Activated CD4-positive, alpha-beta T cell treated with anti-CD3 and anti-CD28 coated beads, Interleukin-2, amount 10 ng/mL, durations not matched to agents 24 days and 14 days (primary cell): ENCODE data around the gene CEBPA. TPM values are rescaled to one million over a fixed set of nuclear protein-coding genes. Genes with fewer than 3 reads are reported as not detected.
A peak's percentile ranks its signal among the peaks of the same experiment; 100 is the strongest.

Source experiments
- DNase-seq: peaks from one replicate; pipeline ENCODE4 v3.0.0; 2022
- H3K27ac Mint-ChIP-seq: one replicate; pipeline ENCODE4 v1.8.0; 2022; ENCODE audit warnings: mild to moderate bottlenecking, mixed read lengths
- H3K27me3 Mint-ChIP-seq: one replicate; pipeline ENCODE4 v1.8.0; 2022; ENCODE audit warnings: mixed read lengths
- H3K36me3 Mint-ChIP-seq: one replicate; pipeline ENCODE4 v1.8.0; 2022; ENCODE audit warnings: low read depth, mild to moderate bottlenecking, mixed read lengths
- H3K4me1 Mint-ChIP-seq: one replicate; pipeline ENCODE4 v1.8.0; 2021; ENCODE audit warnings: mixed read lengths
- H3K4me3 Mint-ChIP-seq: one replicate; pipeline ENCODE4 v1.8.0; 2022; ENCODE audit warnings: mild to moderate bottlenecking, moderate library complexity, mixed read lengths
- H3K9me3 Mint-ChIP-seq: one replicate; pipeline ENCODE4 v1.8.0; 2021; ENCODE audit warnings: mixed read lengths
- intact Hi-C: fragments of 100-400 bp; cut with micrococcal nuclease; formaldehyde crosslinking; loops from one replicate; pipeline ENCODE4 v1.15.1; 2023
- total RNA-seq: library from RNA; stranded (reverse); gene quantifications from 2 replicates; pipeline ENCODE4 v1.2.3, GENCODE V29; 2022

CEBPA gene
- total RNA-seq, 1 donor from 2014 or later: 1.4 TPM

DNA sequence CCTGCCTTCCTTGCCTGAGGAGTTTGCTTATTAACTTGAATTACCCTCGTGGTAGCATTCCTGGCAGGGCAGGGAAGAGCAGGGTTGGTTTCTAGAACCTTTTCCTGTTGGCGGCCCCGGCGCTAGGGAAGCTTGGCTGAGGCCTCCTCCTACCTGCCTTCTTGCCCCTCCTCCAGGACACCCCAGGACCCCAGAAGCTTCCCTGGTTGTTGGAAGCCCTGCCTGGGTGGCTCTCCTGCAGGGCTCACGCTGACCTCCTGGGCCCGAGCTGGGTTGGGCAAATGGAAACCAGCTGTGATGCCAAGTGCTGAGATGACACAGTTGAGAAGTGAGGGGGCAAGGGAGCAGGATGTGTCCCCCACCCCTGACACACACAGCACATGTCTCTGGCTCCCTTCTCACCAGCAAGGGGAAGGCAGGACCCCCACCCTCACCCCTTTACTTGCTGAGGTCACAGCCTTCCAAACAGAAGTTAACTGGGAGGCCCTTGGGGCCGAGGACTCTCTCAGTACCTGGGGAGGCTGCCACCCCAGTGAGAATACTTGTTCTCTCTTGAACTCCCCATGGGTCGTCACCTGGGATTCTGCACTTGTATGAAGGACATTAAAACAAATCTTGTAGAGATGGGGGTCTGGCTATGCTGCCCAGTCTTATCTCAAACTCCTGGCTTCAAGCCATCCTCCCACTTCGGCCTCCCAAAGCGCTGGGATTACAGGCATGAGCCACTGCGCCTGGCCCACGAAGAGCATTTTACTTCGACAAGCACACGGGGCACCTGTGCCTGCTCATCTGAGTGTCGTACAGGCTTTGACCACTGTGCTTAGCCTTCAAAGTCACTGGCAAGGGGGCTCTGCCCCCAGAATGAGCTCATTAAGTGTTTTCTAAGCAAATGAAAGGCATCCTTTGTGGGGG is 10.5 kb downstream of the CEBPA start:
- intact Hi-C loops: no loop called here
- H3K9me3 Mint-ChIP-seq: peaks cover 12% of the 10 kb centered on the region
- peaks cover 15% of the 10 kb centered on the region for H3K27me3 Mint-ChIP-seq
- no peak overlapping the region for H3K4me3 Mint-ChIP-seq
- no peak for DNase-seq
- H3K27ac Mint-ChIP-seq: no peak overlapping the region
- peaks cover 6% of the 10 kb centered on the region for H3K4me1 Mint-ChIP-seq
- peaks cover 2% of the 10 kb centered on the region for H3K36me3 Mint-ChIP-seq

DNA sequence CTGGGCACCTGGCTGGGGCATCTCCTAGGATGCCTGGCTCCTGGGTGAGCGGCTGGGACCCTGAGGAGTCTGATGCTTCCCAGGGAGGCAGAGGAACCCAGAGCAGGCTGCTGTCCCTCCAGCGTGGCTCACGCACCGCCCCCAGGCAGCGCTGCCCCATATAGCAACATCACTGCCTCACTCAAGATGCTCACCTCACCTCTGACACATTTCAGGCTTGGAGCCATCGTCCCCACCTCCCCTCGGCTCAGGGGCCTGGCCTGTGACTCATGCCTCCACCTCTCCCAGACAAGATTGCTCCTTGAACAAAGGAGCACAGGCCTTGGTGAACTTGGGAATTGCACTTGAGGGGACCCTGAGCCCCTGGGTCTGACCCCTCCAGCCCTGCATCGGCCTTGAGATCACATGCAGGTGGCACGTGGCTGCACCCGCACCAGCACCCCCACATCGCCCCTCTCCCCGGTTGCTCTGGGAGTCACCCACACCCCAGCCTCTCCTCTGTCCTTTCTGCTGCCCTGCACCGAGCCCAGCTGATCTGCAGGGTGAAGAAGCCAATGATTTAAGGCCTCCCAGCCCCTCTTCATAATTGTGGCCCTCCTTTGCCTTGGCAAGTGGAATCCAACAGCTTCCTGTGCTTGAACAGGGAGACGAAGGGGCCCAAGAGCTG is 11.2 kb downstream of the CEBPA start:
- Mint-ChIP-seq H3K27me3 (peaks cover 14% of the 10 kb centered on the region), H3K27ac (no peak overlapping the region), H3K4me1 (peaks cover 9% of the 10 kb centered on the region), H3K36me3 (peaks cover 2% of the 10 kb centered on the region), H3K9me3 (peaks cover 12% of the 10 kb centered on the region), H3K4me3 (no peak overlapping the region)
- intact Hi-C loops: no loop called here
- DNase-seq: no peak

DNA sequence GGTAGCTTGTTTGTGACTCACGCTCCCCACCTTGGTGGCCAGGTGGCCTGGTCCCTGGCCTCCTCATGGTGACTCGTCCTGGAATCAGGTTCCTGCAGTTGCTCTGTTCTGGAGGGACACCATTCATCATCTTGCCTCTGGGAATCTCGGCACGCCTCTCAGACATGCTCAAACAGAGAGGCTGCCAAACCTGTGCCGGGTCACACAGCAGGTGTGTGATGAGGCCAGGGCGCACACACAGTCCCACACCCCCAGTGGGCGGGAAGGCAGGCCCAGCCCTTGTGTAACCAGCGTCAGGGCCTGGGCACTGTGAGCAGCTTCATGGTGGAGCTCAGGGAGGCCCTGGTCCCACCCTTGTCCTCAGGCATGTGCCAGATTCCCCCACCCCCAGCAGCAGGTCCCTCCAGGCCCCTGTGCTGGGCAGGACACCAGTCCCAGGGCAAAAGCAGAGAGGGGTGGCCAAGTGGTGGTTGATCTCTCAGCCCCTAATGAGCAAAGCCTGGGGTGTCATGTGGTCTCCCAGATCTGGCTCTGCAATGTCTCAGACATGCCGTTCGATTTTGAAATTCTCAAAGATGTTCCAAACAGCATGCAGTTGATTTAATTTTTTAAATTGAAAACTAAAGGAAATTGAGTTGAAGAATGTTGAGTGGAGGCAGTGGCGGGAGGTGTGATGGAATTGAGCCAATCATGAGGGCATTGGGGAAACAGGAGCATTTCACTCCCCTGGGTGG is 12.1 kb downstream of the CEBPA start:
- H3K27ac Mint-ChIP-seq: no peak overlapping the region
- H3K4me3 Mint-ChIP-seq: no peak overlapping the region
- H3K9me3 Mint-ChIP-seq: peaks cover 12% of the 10 kb centered on the region
- peaks cover 11% of the 10 kb centered on the region for H3K4me1 Mint-ChIP-seq
- intact Hi-C loops: no loop called here
- no peak for DNase-seq
- H3K36me3 Mint-ChIP-seq: peaks cover 2% of the 10 kb centered on the region
- H3K27me3 Mint-ChIP-seq: peaks cover 15% of the 10 kb centered on the region

GRCh38 chr19:33289261-33289660 is 13.1 kb downstream of the CEBPA start:
- Mint-ChIP-seq H3K27ac (no peak overlapping the region), H3K27me3 (peaks cover 14% of the 10 kb centered on the region), H3K4me3 (no peak overlapping the region), H3K9me3 (peaks cover 12% of the 10 kb centered on the region), H3K36me3 (peaks cover 2% of the 10 kb centered on the region), H3K4me1 (peaks cover 12% of the 10 kb centered on the region)
- no peak for DNase-seq
- intact Hi-C loops: no loop called here

GRCh38 chr19:33288666-33289065 is 13.7 kb downstream of the CEBPA start:
- Mint-ChIP-seq H3K4me3 (no peak overlapping the region), H3K36me3 (peaks cover 2% of the 10 kb centered on the region), H3K27me3 (peaks cover 9% of the 10 kb centered on the region), H3K27ac (no peak overlapping the region), H3K4me1 (peaks cover 12% of the 10 kb centered on the region), H3K9me3 (peaks cover 12% of the 10 kb centered on the region)
- intact Hi-C loops: no loop called here
- no peak for DNase-seq

- Mint-ChIP-seq H3K4me1 (peaks cover 12% of the 10 kb centered on the region), H3K36me3 (peaks cover 2% of the 10 kb centered on the region), H3K27ac (no peak overlapping the region), H3K27me3 (peaks cover 5% of the 10 kb centered on the region), H3K9me3 (peaks cover 12% of the 10 kb centered on the region), H3K4me3 (no peak overlapping the region)
- no peak for DNase-seq
- intact Hi-C loops: no loop called here
Measured at GRCh38 chr19:33287927-33288326, 14.4 kb downstream of the CEBPA start.

DNA sequence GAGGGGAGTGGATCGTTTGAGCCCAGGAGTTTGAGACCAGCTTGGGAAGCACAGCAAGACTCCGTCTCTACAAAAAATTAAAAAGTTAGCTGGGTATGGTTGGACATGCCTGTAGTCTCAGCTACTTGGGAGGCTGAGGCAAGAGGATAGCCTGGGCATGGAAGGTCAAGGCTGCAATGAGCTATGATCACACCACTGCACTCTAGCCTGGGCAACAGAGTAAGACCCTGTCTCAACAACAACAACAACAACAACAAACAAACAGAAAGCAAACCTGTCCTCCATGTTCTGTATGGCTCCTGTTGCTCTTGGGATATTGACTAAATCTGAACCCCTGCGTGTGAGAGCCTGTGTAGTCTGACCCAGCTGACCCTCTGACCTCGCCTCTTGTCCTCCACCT is 14.9 kb downstream of the CEBPA start:
- H3K4me1 Mint-ChIP-seq: peaks cover 12% of the 10 kb centered on the region

DNA sequence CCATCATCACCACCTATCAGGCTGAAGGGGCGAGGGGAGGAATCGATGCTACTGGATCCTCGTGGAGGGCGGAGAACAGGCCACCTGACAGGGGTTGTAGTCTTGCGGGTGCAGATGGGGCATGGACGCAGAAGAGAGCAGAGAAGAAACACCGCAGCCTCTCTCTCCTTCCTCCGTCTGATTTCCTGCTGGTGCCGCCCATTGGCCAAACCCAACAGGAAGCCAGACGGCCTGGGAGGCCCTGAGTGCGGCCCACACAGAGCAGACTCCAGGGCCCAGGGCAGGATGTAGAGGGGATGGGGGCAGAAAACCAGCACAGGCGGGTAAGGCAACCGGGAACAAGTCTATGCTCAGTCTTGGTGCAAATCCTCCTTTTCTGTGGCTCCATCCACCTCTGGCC is 15.4 kb downstream of the CEBPA start:
- no peak overlapping the region for H3K27ac Mint-ChIP-seq
- intact Hi-C loops: no loop called here
- peak; percentile 70 for DNase-seq
- H3K4me3 Mint-ChIP-seq: no peak overlapping the region
- H3K9me3 Mint-ChIP-seq: peaks cover 12% of the 10 kb centered on the region
- peaks cover 3% of the 10 kb centered on the region for H3K27me3 Mint-ChIP-seq
- H3K36me3 Mint-ChIP-seq: peaks cover 2% of the 10 kb centered on the region
- H3K4me1 Mint-ChIP-seq: peaks cover 12% of the 10 kb centered on the region

More for the DNA sequence above, 14.9 kb downstream of the CEBPA start:
- H3K4me3 Mint-ChIP-seq: no peak overlapping the region
- peaks cover 3% of the 10 kb centered on the region for H3K27me3 Mint-ChIP-seq
- H3K27ac Mint-ChIP-seq: no peak overlapping the region
- intact Hi-C loops: no loop called here
- H3K9me3 Mint-ChIP-seq: peaks cover 12% of the 10 kb centered on the region
- peaks cover 2% of the 10 kb centered on the region for H3K36me3 Mint-ChIP-seq
- DNase-seq: no peak

- DNase-seq: no peak
- Mint-ChIP-seq H3K36me3 (peaks cover 2% of the 10 kb centered on the region), H3K4me3 (no peak overlapping the region), H3K27ac (no peak overlapping the region), H3K4me1 (peaks cover 15% of the 10 kb centered on the region), H3K9me3 (peaks cover 12% of the 10 kb centered on the region), H3K27me3 (peaks cover 5% of the 10 kb centered on the region)
- intact Hi-C loops: no loop called here
Measured at GRCh38 chr19:33285441-33285927, 16.9 kb downstream of the CEBPA start.

DNA sequence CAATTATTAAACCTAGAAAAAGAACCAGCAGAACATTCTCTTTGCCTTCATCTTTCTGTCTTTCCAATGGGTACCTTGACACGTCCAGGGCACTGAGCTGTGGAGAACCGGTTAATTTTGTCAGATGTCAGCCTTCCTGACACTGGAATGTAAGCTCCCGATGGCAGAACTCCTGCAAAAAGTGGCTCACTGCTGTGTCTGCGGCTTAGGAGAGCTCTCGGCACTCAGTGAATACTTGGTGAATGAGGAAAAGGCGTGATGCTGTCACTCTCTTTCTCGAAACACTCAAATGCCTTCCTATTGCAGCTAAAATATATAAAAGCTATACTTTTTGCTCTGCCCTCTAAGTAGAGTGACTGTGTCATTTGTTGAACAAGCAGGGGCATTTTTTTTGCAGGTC is 17.6 kb downstream of the CEBPA start:
- intact Hi-C loops: no loop called here
- H3K4me3 Mint-ChIP-seq: no peak overlapping the region
- H3K27me3 Mint-ChIP-seq: peaks cover 5% of the 10 kb centered on the region
- peaks cover 21% of the 10 kb centered on the region for H3K4me1 Mint-ChIP-seq
- no peak for DNase-seq
- peaks cover 2% of the 10 kb centered on the region for H3K36me3 Mint-ChIP-seq
- H3K9me3 Mint-ChIP-seq: peaks cover 12% of the 10 kb centered on the region
- H3K27ac Mint-ChIP-seq: no peak overlapping the region

GRCh38 chr19:33284146-33284643 is 18.1 kb downstream of the CEBPA start:
- intact Hi-C loops: no loop called here
- peaks cover 2% of the 10 kb centered on the region for H3K36me3 Mint-ChIP-seq
- DNase-seq: no peak

GRCh38 chr19:33283589-33283988 is 18.7 kb downstream of the CEBPA start:
- intact Hi-C loops: no loop called here
- Mint-ChIP-seq H3K27me3 (peaks cover 5% of the 10 kb centered on the region), H3K9me3 (peaks cover 7% of the 10 kb centered on the region), H3K36me3 (no peaks in the 10 kb centered on the region), H3K4me3 (no peak overlapping the region), H3K27ac (no peak overlapping the region), H3K4me1 (peaks cover 21% of the 10 kb centered on the region)
- DNase-seq: no peak

More at GRCh38 chr19:33284146-33284643, 18.1 kb downstream of the CEBPA start:
- H3K4me1 Mint-ChIP-seq: peaks cover 21% of the 10 kb centered on the region
- peaks cover 12% of the 10 kb centered on the region for H3K9me3 Mint-ChIP-seq
- no peak overlapping the region for H3K27ac Mint-ChIP-seq
- H3K4me3 Mint-ChIP-seq: no peak overlapping the region
- peaks cover 5% of the 10 kb centered on the region for H3K27me3 Mint-ChIP-seq

- intact Hi-C loops: no loop called here
- Mint-ChIP-seq H3K36me3 (no peaks in the 10 kb centered on the region), H3K9me3 (no peaks in the 10 kb centered on the region), H3K4me3 (no peak overlapping the region), H3K27ac (no peak overlapping the region), H3K27me3 (peaks cover 5% of the 10 kb centered on the region), H3K4me1 (peaks cover 18% of the 10 kb centered on the region)
- DNase-seq: no peak
Measured at GRCh38 chr19:33282036-33282671, 20.2 kb downstream of the CEBPA start.
